Bronchial smooth muscle cell (primary cell): ENCODE data around the gene ZNF823. TPM values are rescaled to one million over a fixed set of nuclear protein-coding genes. Genes with fewer than 3 reads are reported as not detected.

ENCODE experiments used
- total RNA-seq: library from RNA; depleted of rRNA; stranded (reverse); fragments of >200 nt; gene quantifications from 2 replicates; pipeline ENCODE4 v1.2.1, GENCODE V29; 2014

Gene ZNF823
- 2.8 and 5.2 TPM in 2 replicates for total RNA-seq

GRCh38 chr19:11738746-11739620 is at the start of gene ZNF823:
ZNF823 (minus strand) TSS chr19:11738946; CDS start chr19:11738819, 127 bp downstream.

GRCh38 chr19:11766597-11767591 is 28.1 kb upstream of the ZNF823 start, which contains the start of gene ZNF441:
ZNF441 (plus strand) TSS chr19:11767000; CDS start chr19:11767194, 194 bp downstream.

Other genes starting within 250 kb of the ZNF823 start
- gene ZNF653, start 233.1 kb downstream of the ZNF823 start, total RNA-seq, result 4.6 and 4.9 TPM in 2 replicates
- 29.6 and 71.3 TPM in 2 replicates for gene ECSIT, start 209.8 kb downstream of the ZNF823 start, total RNA-seq
- 5.5 and 8.2 TPM in 2 replicates for gene CNN1, start 200.1 kb downstream of the ZNF823 start, total RNA-seq
- gene ELOF1, start 179.7 kb downstream of the ZNF823 start, total RNA-seq, result 25.7 and 25.8 TPM in 2 replicates
- gene ACP5, start 161.3 kb downstream of the ZNF823 start, total RNA-seq, result 0.34 and 0.95 TPM in 2 replicates
- gene ZNF627, start 141.5 kb downstream of the ZNF823 start, total RNA-seq, result 15.3 and 17.3 TPM in 2 replicates
- 12.8 and 13.4 TPM in 2 replicates for gene ZNF441, start 28.1 kb upstream of the ZNF823 start, total RNA-seq
- gene ZNF491, start 59.6 kb upstream of the ZNF823 start, total RNA-seq, result 2.8 and 3.9 TPM in 2 replicates
- gene ZNF440, start 75.3 kb upstream of the ZNF823 start, total RNA-seq, result 6.3 and 9.8 TPM in 2 replicates
- gene ZNF439, start 109.8 kb upstream of the ZNF823 start, total RNA-seq, result 5.0 and 6.9 TPM in 2 replicates
- gene ZNF69, start 148.8 kb upstream of the ZNF823 start, total RNA-seq, result 2.9 and 4.1 TPM in 2 replicates
- 5.5 and 6.9 TPM in 2 replicates for gene ZNF700, start 186.2 kb upstream of the ZNF823 start, total RNA-seq
- 0.86 and 2.5 TPM in 2 replicates for gene ZNF763, start 226.1 kb upstream of the ZNF823 start, total RNA-seq